Panc1 (cell line): ENCODE measurements around the gene RASIP1. TPM values are rescaled to one million over a fixed set of nuclear protein-coding genes. Genes with fewer than 3 reads are reported as not detected.

Experiments used
- ATAC-seq: fragments of 200-7000 bp; cut with Tn5 transposase; 2 replicates; pipeline ENCODE4 v1.9.1; 2020; ENCODE audit warnings: mild to moderate bottlenecking, moderate library complexity
- BruUV-seq: library from RNA; stranded (reverse); fragments of 400-500 nt; replicated peaks from 2 replicates; lab custom pipeline; 2021; lab: Mats Ljungman, UMichigan
- CTCF ChIA-PET: fragments of 300-600 bp; sonication (Branson Sonifier 250); formaldehyde crosslinking; loops from one replicate; lab custom pipeline; 2022; ENCODE audit warnings: antibody characterized with exemption; lab: Charles Lee
- POLR2A ChIA-PET: fragments of 300-600 bp; sonication (Branson Sonifier 250); formaldehyde crosslinking; loops from one replicate; lab custom pipeline; 2022; ENCODE audit warnings: antibody characterized with exemption; lab: Charles Lee
- DNase-seq: peaks from one replicate; pipeline ENCODE4 v3.0.0-alpha.2; 2010; ENCODE audit warnings: low read depth, low spot score
- H3K27ac ChIP-seq: 2 replicates; pipeline ENCODE4 v1.5.1; 2011; ENCODE audit warnings: mild to moderate bottlenecking, low read length, inconsistent platforms
- H3K27me3 ChIP-seq: fragments of 200-500 bp; sonication (Bioruptor generic); 2 replicates; pipeline ENCODE4 v1.6.0; 2014; ENCODE audit warnings: low read length, inconsistent platforms; ENCODE audit not compliant: control insufficient read depth, insufficient read depth
- H3K36me3 ChIP-seq: fragments of 200-500 bp; sonication (Bioruptor generic); 2 replicates; pipeline ENCODE4 v1.5.1; 2014; ENCODE audit warnings: inconsistent platforms, mild to moderate bottlenecking, low read length, moderate library complexity; ENCODE audit not compliant: control insufficient read depth, insufficient read depth
- H3K4me1 ChIP-seq: 2 replicates; pipeline ENCODE4 v1.5.1; 2011; ENCODE audit warnings: inconsistent platforms, mild to moderate bottlenecking, low read length, moderate library complexity; ENCODE audit not compliant: control insufficient read depth, insufficient read depth
- H3K4me3 ChIP-seq, 2 experiments: 2 replicates each; pipeline ENCODE4 v1.5.1; 2011 to 2012; ENCODE audit warnings: low read depth in 2 of 2, low read length in 2 of 2, mild to moderate bottlenecking in 2 of 2, inconsistent platforms in 1 of 2, moderate library complexity in 1 of 2
- H3K9me3 ChIP-seq: fragments of 200-500 bp; sonication (Bioruptor generic); 2 replicates; pipeline ENCODE4 v1.5.1; 2014; ENCODE audit warnings: low read depth, mild to moderate bottlenecking, inconsistent platforms, low read length, moderate library complexity; ENCODE audit not compliant: control insufficient read depth, insufficient read depth
- POLR2AphosphoS5 ChIP-seq: IDR thresholded peaks from 2 replicates; pipeline ENCODE4 v1.6.1; 2012; ENCODE audit warnings: mild to moderate bottlenecking, low read depth, low read length, moderate library complexity
- SIN3A ChIP-seq: IDR thresholded peaks from 2 replicates; pipeline ENCODE4 v1.6.1; 2012; ENCODE audit warnings: low read depth, mild to moderate bottlenecking, low read length, moderate library complexity, borderline replicate concordance; ENCODE audit not compliant: insufficient read depth
- TCF7L2 ChIP-seq: IDR thresholded peaks from 2 replicates; pipeline ENCODE4 v1.6.1; 2011; ENCODE audit warnings: mild to moderate bottlenecking, low read depth, low read length, inconsistent platforms
- in situ Hi-C: cut with HindIII; loops from 2 replicates; pipeline ENCODE4 v1.10.0; 2016; ENCODE audit warnings: low sequenced_read_pairs, low pct_unique_long_range_greater_than_20kb
- intact Hi-C: fragments of 100-400 bp; cut with micrococcal nuclease; formaldehyde crosslinking; loops from one replicate; pipeline ENCODE4 v1.10.0; 2022; ENCODE audit not compliant: unreplicated experiment
- total RNA-seq: library from RNA; stranded (reverse); gene quantifications from one replicate; pipeline ENCODE4 v1.2.1, GENCODE V29; 2021; ENCODE audit not compliant: unreplicated experiment
- TF ChIP-seq, protein P1 (sequence below), 2 experiments: IDR thresholded peaks; 2 replicates each; pipeline ENCODE4 v1.6.1; 2011 to 2012; ENCODE audit warnings: low read depth in 2 of 2, control low read depth in 1 of 2, low read length in 1 of 2, mild to moderate bottlenecking in 1 of 2, moderate library complexity in 1 of 2; ENCODE audit not compliant: insufficient read depth in 1 of 2
- TF ChIP-seq, protein P2 (sequence below): fragments of 450-650 bp; IDR thresholded peaks from 2 replicates; pipeline ENCODE4 v1.5.1; 2017; ENCODE audit warnings: mild to moderate bottlenecking

The RASIP1 gene
- total RNA-seq, 1 experiment from 2014 or later: 0.41 TPM

DNA sequence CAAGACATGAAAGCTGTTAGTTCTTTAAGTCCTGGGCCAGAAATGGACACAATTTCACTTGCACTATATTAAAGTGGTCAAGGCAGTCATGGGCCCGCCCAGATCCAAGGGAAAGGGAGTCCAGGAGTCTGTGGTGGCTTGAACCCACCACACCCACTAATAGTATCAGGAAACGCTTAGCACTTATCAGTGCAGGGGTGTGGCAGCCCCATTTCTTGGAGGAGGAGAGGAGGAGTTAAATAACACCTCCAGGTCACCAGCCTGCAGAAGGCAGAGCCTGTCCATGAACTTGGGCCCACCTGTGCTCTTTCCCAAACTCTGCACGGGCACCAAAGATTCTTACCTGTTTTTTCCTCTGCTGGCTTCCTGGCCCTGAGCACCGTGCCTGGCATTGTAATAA lies 62.2 kb downstream of the RASIP1 start:
- no peak overlapping the region for H3K27ac ChIP-seq
- ChIA-PET POLR2A (no interaction called here), CTCF (interaction anchor here (0.6 kb wide), 2 partner anchors 13 to 221 kb away, joined by 3 read pairs; no protein-coding TSS in a partner anchor)
- H3K36me3 ChIP-seq: no peaks in the 10 kb centered on the region
- TF ChIP-seq, protein P1, sequence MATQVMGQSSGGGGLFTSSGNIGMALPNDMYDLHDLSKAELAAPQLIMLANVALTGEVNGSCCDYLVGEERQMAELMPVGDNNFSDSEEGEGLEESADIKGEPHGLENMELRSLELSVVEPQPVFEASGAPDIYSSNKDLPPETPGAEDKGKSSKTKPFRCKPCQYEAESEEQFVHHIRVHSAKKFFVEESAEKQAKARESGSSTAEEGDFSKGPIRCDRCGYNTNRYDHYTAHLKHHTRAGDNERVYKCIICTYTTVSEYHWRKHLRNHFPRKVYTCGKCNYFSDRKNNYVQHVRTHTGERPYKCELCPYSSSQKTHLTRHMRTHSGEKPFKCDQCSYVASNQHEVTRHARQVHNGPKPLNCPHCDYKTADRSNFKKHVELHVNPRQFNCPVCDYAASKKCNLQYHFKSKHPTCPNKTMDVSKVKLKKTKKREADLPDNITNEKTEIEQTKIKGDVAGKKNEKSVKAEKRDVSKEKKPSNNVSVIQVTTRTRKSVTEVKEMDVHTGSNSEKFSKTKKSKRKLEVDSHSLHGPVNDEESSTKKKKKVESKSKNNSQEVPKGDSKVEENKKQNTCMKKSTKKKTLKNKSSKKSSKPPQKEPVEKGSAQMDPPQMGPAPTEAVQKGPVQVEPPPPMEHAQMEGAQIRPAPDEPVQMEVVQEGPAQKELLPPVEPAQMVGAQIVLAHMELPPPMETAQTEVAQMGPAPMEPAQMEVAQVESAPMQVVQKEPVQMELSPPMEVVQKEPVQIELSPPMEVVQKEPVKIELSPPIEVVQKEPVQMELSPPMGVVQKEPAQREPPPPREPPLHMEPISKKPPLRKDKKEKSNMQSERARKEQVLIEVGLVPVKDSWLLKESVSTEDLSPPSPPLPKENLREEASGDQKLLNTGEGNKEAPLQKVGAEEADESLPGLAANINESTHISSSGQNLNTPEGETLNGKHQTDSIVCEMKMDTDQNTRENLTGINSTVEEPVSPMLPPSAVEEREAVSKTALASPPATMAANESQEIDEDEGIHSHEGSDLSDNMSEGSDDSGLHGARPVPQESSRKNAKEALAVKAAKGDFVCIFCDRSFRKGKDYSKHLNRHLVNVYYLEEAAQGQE (IDR thresholded peaks at IDR 0.05; ENCODE audit: insufficient read depth in 1 of 2, low read depth in 2 of 2, low read length in 1 of 2): no peak
- TF ChIP-seq POLR2AphosphoS5 (no peak), SIN3A (no peak), TCF7L2 (no peak)
- TF ChIP-seq, protein P2, sequence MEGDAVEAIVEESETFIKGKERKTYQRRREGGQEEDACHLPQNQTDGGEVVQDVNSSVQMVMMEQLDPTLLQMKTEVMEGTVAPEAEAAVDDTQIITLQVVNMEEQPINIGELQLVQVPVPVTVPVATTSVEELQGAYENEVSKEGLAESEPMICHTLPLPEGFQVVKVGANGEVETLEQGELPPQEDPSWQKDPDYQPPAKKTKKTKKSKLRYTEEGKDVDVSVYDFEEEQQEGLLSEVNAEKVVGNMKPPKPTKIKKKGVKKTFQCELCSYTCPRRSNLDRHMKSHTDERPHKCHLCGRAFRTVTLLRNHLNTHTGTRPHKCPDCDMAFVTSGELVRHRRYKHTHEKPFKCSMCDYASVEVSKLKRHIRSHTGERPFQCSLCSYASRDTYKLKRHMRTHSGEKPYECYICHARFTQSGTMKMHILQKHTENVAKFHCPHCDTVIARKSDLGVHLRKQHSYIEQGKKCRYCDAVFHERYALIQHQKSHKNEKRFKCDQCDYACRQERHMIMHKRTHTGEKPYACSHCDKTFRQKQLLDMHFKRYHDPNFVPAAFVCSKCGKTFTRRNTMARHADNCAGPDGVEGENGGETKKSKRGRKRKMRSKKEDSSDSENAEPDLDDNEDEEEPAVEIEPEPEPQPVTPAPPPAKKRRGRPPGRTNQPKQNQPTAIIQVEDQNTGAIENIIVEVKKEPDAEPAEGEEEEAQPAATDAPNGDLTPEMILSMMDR: no peak
- intact Hi-C loops: no loop called here
- H3K27me3 ChIP-seq: no peaks in the 10 kb centered on the region
- no peak for ATAC-seq
- no peak for DNase-seq
- H3K4me3 ChIP-seq: no peak overlapping the region
- no peaks in the 10 kb centered on the region for H3K4me1 ChIP-seq
- no TSS peak for BruUV-seq
- no peaks in the 10 kb centered on the region for H3K9me3 ChIP-seq
- in situ Hi-C loops: no loop called here

DNA sequence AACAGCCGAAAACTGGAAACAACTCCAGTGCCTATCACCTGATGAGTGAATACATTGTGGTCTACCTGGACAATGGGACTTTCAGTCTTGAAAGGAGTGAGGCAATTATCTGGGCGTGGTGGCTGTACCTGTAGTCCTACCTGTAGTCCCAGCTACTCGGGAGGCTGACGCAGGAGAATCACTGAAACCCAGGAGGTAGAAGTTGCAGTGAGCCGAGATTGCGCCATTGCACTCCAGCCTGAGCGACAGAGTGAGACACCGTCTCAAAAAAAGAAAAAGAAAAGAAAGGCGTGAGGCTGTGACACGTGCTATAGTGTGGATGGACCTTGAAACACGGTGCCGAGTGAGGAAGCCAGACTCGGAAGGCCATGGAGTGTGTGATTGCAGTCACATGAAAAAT lies 63.5 kb downstream of the RASIP1 start:
- DNase-seq (no peak), ATAC-seq (no peak)
- ChIA-PET CTCF (no interaction called here), POLR2A (no interaction called here)
- H3K27ac ChIP-seq: no peak overlapping the region
- TF ChIP-seq, protein P2: no peak
- TF ChIP-seq TCF7L2 (no peak), SIN3A (no peak), POLR2AphosphoS5 (no peak)
- TF ChIP-seq, protein P1 (IDR thresholded peaks at IDR 0.05; ENCODE audit: insufficient read depth in 1 of 2, low read depth in 2 of 2, low read length in 1 of 2): no peak
- H3K4me3 ChIP-seq: no peak overlapping the region
- no peaks in the 10 kb centered on the region for H3K9me3 ChIP-seq
- no peaks in the 10 kb centered on the region for H3K27me3 ChIP-seq
- BruUV-seq: no TSS peak
- H3K4me1 ChIP-seq: no peaks in the 10 kb centered on the region
- in situ Hi-C loops (no loop called here), intact Hi-C loops (no loop called here)
- no peaks in the 10 kb centered on the region for H3K36me3 ChIP-seq
